Transverse colon (tissue), 3 donors: ENCODE data around the gene WIPF2.

Experiments
- CTCF ChIP-seq, 5 experiments: fragments of 200-600 bp in 3 of 5; fragments of 450-650 bp in 2 of 5; sonication (generic) in 3 of 5; IDR thresholded peaks; 1 replicate in 2 of 5; 2 replicates in 3 of 5; pipeline ENCODE4 v1.5.1; 2016 to 2017; ENCODE audit warnings: antibody characterized with exemption in 5 of 5, inconsistent platforms in 3 of 5, mild to moderate bottlenecking in 2 of 5, moderate library complexity in 1 of 5
- EP300 ChIP-seq: sonication (generic); formaldehyde crosslinking; IDR thresholded peaks from one replicate; pipeline ENCODE4 v1.6.1; 2017; ENCODE audit warnings: antibody characterized with exemption, low read depth
- POLR2A ChIP-seq: fragments of 450-650 bp; IDR thresholded peaks from one replicate; pipeline ENCODE4 v1.6.1; 2016; ENCODE audit warnings: antibody characterized with exemption, mild to moderate bottlenecking, moderate library complexity

GRCh38 chr17:40259505-40259904 lies 40.4 kb downstream of the WIPF2 start:
- TF ChIP-seq EP300 (no peak), CTCF (IDR thresholded peaks at IDR 0.05) (no peak), POLR2A (no peak)
